Kidney (tissue), 14 donors: ENCODE measurements around the gene DMWD. TPM values are rescaled to one million over a fixed set of nuclear protein-coding genes. Genes with fewer than 3 reads are reported as not detected.

Source experiments
- DNase-seq, 5 donors: peaks; one replicate each; pipeline ENCODE4 v3.0.0-alpha.2; 2013 to 2020
- FAIRE-seq: peaks from 2 replicates; lab custom pipeline; 2012; peaks lifted over from hg19 to GRCh38; lab: Jason Lieb, UNC
- H3K27ac ChIP-seq, 2 donors: one replicate each; pipeline ENCODE4 v1.7.0; 2013; ENCODE audit warnings: low read depth in 2 of 2, low read length in 2 of 2, inconsistent platforms in 1 of 2
- H3K27me3 ChIP-seq: one replicate; pipeline ENCODE4 v1.7.1; 2013; ENCODE audit warnings: low read length, inconsistent platforms; ENCODE audit not compliant: control insufficient read depth, insufficient read depth
- H3K36me3 ChIP-seq, 3 donors: one replicate each; pipeline versions ENCODE4 v1.7.0 to v1.7.1; 2013; ENCODE audit warnings: low read length in 3 of 3, control low read depth in 1 of 3, inconsistent platforms in 1 of 3; ENCODE audit not compliant: insufficient read depth in 3 of 3, control insufficient read depth in 2 of 3
- H3K4me1 ChIP-seq, 3 donors: one replicate each; pipeline versions ENCODE4 v1.7.0 to v1.7.1; 2013; ENCODE audit warnings: low read length in 3 of 3, inconsistent platforms in 1 of 3, low read depth in 1 of 3; ENCODE audit not compliant: control insufficient read depth in 2 of 3, insufficient read depth in 2 of 3
- H3K4me3 ChIP-seq, 3 donors: one replicate each; pipeline versions ENCODE4 v1.7.0 to v1.8.1; 2013; ENCODE audit warnings: low read length in 3 of 3, control low read depth in 1 of 3, inconsistent platforms in 1 of 3
- H3K9ac ChIP-seq, 3 donors: one replicate each; pipeline versions ENCODE4 v1.7.0 to v1.7.1; 2013; ENCODE audit warnings: low read length in 3 of 3, control low read depth in 1 of 3, inconsistent platforms in 1 of 3
- H3K9me3 ChIP-seq, 3 donors: one replicate each; pipeline versions ENCODE4 v1.7.0 to v1.7.1; 2013; ENCODE audit warnings: low read length in 3 of 3, control low read depth in 1 of 3, inconsistent platforms in 1 of 3; ENCODE audit not compliant: control insufficient read depth in 2 of 3, insufficient read depth in 1 of 3
- CTCF ChIP-seq: IDR thresholded peaks from 3 replicates; pipeline ENCODE4 v1.5.1; 2012; ENCODE audit warnings: mild to moderate bottlenecking, moderate library complexity, borderline replicate concordance; ENCODE audit not compliant: insufficient read depth; ENCODE audit errors: extremely low read depth
- intact Hi-C: fragments of 100-400 bp; cut with DNase I; formaldehyde crosslinking; loops from one replicate; pipeline ENCODE4 v1.11.1; 2022
- polyA plus RNA-seq: library from polyadenylated mRNA; stranded (reverse); fragments of 350-450 nt; fragmentation: Illumina TruSeq; extraction: RNeasy Lipid Tissue Mini Kit (QIAGEN cat#74804); gene quantifications from one replicate; pipeline ENCODE4 v1.2.3, GENCODE V29; 2014; ENCODE audit warnings: low read depth, low replicate concordance; ENCODE audit not compliant: insufficient read depth
- total RNA-seq: library from RNA; stranded (reverse); fragmentation: NEBNext Ultra II Directional; extraction: Animal tissue kit (Norgen Biotek cat#: 25700); gene quantifications from one replicate; pipeline ENCODE4 v1.2.1, GENCODE V29; 2021
- donor health status: control.
- donor health status: control.
- donor health status: control.
- donor health status: control.
- donor health status: control.
- donor health status: DM: yes; HTN: yes; CAD: no.
- donor health status: Normal renal cell carcinoma (clear cell type).

Gene DMWD
- total and polyA plus RNA-seq, 2 donors from 2014 or later, result 22.2 to 60.9 TPM

- H3K9ac ChIP-seq, result no peak overlapping the region
- FAIRE-seq (no peak), DNase-seq (no peak)
- H3K4me3 ChIP-seq, result no peak overlapping the region
- no peaks in the 10 kb centered on the region for H3K27me3 ChIP-seq
- intact Hi-C loops, result no loop called here
- H3K4me1 ChIP-seq, result peaks cover 0 to 3% (median 0%) of the 10 kb centered on the region in 3 donors
- peaks cover 8 to 52% (median 29%) of the 10 kb centered on the region in 3 donors for H3K36me3 ChIP-seq
- H3K9me3 ChIP-seq, result peaks cover 0 to 5% (median 0%) of the 10 kb centered on the region in 3 donors
- no peak for TF ChIP-seq CTCF
- no peak overlapping the region for H3K27ac ChIP-seq
These were observed 42.3 kb upstream of the DMWD start for GRCh38 chr19:45834970-45835369.

DNA sequence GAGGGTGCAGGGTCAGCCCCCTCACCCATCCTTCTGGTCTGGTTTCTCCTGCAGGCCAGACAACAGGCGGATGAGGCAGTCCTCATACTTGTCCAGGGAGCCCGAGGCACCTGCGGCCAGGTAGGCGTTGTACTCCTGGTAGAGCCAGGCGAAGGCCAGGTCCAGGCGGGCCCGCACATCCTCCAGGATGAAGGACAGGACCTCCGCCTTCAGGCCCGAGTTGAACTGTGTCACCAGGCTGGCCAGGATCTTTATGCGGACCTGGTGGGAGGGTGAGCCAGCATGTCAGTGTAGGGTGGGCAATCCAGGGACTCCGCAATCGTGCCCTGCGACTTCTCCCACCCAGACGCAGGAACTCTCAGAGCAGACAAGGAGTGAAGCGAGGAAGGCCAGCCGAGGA is 36.3 kb upstream of the DMWD start:
- peaks cover 2 to 52% (median 35%) of the 10 kb centered on the region in 3 donors for H3K36me3 ChIP-seq
- H3K27me3 ChIP-seq, result no peaks in the 10 kb centered on the region
- no peak for DNase-seq

GRCh38 chr19:45828523-45828922 is 35.9 kb upstream of the DMWD start:
- H3K27me3 ChIP-seq, result no peaks in the 10 kb centered on the region
- intact Hi-C loops, result no loop called here
- no peak overlapping the region for H3K4me3 ChIP-seq
- no peaks in the 10 kb centered on the region for H3K4me1 ChIP-seq
- H3K9ac ChIP-seq, result no peak overlapping the region
- peaks cover 2 to 52% (median 35%) of the 10 kb centered on the region in 3 donors for H3K36me3 ChIP-seq
- no peak overlapping the region for H3K27ac ChIP-seq
- TF ChIP-seq CTCF, result no peak
- no peak for DNase-seq
- H3K9me3 ChIP-seq, result no peaks in the 10 kb centered on the region
- no peak for FAIRE-seq

More for the DNA sequence above, 36.3 kb upstream of the DMWD start:
- Histone ChIP-seq H3K9ac (no peak overlapping the region), H3K4me3 (no peak overlapping the region), H3K4me1 (no peaks in the 10 kb centered on the region), H3K9me3 (no peaks in the 10 kb centered on the region), H3K27ac (no peak overlapping the region)
- no peak for FAIRE-seq
- intact Hi-C loops, result no loop called here
- TF ChIP-seq CTCF, result no peak

DNA sequence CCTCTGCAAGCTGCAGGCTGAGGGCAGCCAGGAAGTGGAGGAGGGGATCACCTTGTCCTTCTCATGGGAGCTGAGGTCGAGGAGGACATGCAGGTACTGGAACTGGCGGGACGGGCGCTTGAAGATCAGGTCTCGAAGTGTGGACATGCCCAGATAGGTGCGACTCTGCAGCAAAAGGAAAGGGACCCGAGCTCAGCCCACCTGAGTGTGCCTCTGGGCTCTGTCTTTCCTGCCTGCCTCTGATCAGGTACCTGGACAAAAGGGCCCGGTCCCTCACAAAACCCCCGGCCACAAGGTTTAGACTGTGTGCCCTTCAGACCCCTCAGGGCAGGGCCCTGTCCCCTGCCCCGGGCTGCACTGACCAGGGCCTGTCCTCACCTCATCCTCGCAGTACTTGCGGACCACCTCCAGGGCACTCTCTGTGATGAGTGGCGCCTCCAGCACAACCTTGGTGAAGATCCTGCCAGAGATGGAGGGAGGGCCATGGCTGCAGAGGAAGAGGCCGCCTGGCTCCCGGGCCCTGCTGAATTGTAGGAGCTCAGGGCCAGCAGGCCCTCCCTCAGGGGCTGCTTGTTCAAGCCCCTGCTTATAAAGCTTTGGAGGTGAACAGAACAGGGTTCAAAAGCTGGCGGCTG is 34.9 kb upstream of the DMWD start:
- FAIRE-seq (no peak), DNase-seq (no peak)
- H3K9me3 ChIP-seq, result no peaks in the 10 kb centered on the region
- H3K4me3 ChIP-seq, result no peak overlapping the region
- H3K27me3 ChIP-seq, result no peaks in the 10 kb centered on the region
- no peak for TF ChIP-seq CTCF
- no peaks in the 10 kb centered on the region for H3K4me1 ChIP-seq
- H3K36me3 ChIP-seq, result peaks cover 2 to 52% (median 37%) of the 10 kb centered on the region in 3 donors
- H3K27ac ChIP-seq, result no peak overlapping the region
- intact Hi-C loops, result no loop called here
- no peak overlapping the region for H3K9ac ChIP-seq
